SK-N-SH treated with all-trans-retinoic acid at 6 μM for 48 hours (cell line): ENCODE results near the gene RASAL2.

ENCODE experiments used
- ATAC-seq: fragments of 200-7000 bp; cut with Tn5 transposase; 3 replicates; pipeline ENCODE4 v1.9.1; 2020; ENCODE audit warnings: mild to moderate bottlenecking, moderate library complexity
- ARNTL ChIP-seq: fragments of 450-650 bp; formaldehyde crosslinking; IDR thresholded peaks from 2 replicates; pipeline ENCODE4 v1.5.0; 2020; ENCODE audit warnings: low read depth, mild to moderate bottlenecking, moderate library complexity, borderline replicate concordance
- BACH2 ChIP-seq: fragments of 250-450 bp; sonication (Bioruptor Pico); IDR thresholded peaks from 2 replicates; pipeline ENCODE4 v1.9.0; 2021; ENCODE audit warnings: mild to moderate bottlenecking, borderline replicate concordance
- CREB5 ChIP-seq: fragments of 250-450 bp; sonication (Bioruptor Pico); IDR thresholded peaks from 2 replicates; pipeline ENCODE4 v1.5.1; 2020; ENCODE audit warnings: low read depth, mild to moderate bottlenecking, moderate library complexity
- CSDC2 ChIP-seq: fragments of 250-450 bp; sonication (Bioruptor Pico); IDR thresholded peaks from 2 replicates; pipeline ENCODE4 v1.5.0; 2020; ENCODE audit warnings: mild to moderate bottlenecking, moderate library complexity
- CSRNP3 ChIP-seq: fragments of 250-450 bp; sonication (Bioruptor Pico); IDR thresholded peaks from 2 replicates; pipeline ENCODE4 v1.5.1; 2021; ENCODE audit warnings: mild to moderate bottlenecking, moderate library complexity
- ESRRG ChIP-seq: fragments of 250-450 bp; sonication (Bioruptor Pico); IDR thresholded peaks from 2 replicates; pipeline ENCODE4 v1.6.1; 2021; ENCODE audit warnings: mild to moderate bottlenecking
- GLIS3 ChIP-seq: fragments of 250-450 bp; sonication (Bioruptor Pico); IDR thresholded peaks from 2 replicates; pipeline ENCODE4 v1.5.0; 2020; ENCODE audit warnings: mild to moderate bottlenecking, moderate library complexity
- ISL1 ChIP-seq: fragments of 250-450 bp; sonication (Bioruptor Pico); IDR thresholded peaks from 2 replicates; pipeline ENCODE4 v2.1.2; 2022; ENCODE audit warnings: mild to moderate bottlenecking, moderate library complexity
- OSR1 ChIP-seq: fragments of 250-450 bp; sonication (Bioruptor Pico); IDR thresholded peaks from 2 replicates; pipeline ENCODE4 v1.8.0; 2022; ENCODE audit warnings: moderate library complexity, mild to moderate bottlenecking, inconsistent platforms
- PATZ1 ChIP-seq: fragments of 250-450 bp; sonication (Bioruptor Pico); IDR thresholded peaks from 2 replicates; pipeline ENCODE4 v1.8.0; 2020; ENCODE audit warnings: mild to moderate bottlenecking, moderate library complexity, borderline replicate concordance
- POU6F1 ChIP-seq: fragments of 250-450 bp; sonication (Bioruptor Pico); IDR thresholded peaks from 2 replicates; pipeline ENCODE4 v1.8.0; 2021; ENCODE audit warnings: low read depth, mild to moderate bottlenecking, moderate library complexity, borderline replicate concordance
- PPARA ChIP-seq: fragments of 250-450 bp; sonication (Bioruptor Pico); IDR thresholded peaks from 2 replicates; pipeline ENCODE4 v1.5.0; 2020; ENCODE audit warnings: mild to moderate bottlenecking, borderline replicate concordance
- RARB ChIP-seq: fragments of 250-450 bp; sonication (Bioruptor Pico); IDR thresholded peaks from 2 replicates; pipeline ENCODE4 v1.8.0; 2021; ENCODE audit warnings: mild to moderate bottlenecking, moderate library complexity
- SNAI2 ChIP-seq: fragments of 250-450 bp; sonication (Bioruptor Pico); IDR thresholded peaks from 2 replicates; pipeline ENCODE4 v1.5.0; 2020; ENCODE audit warnings: mild to moderate bottlenecking, moderate library complexity
- TCF4 ChIP-seq: fragments of 250-450 bp; sonication (Bioruptor Pico); IDR thresholded peaks from 2 replicates; pipeline ENCODE4 v1.8.0; 2021; ENCODE audit warnings: mild to moderate bottlenecking, moderate library complexity, borderline replicate concordance
- TOX ChIP-seq: fragments of 250-450 bp; sonication (Bioruptor Pico); IDR thresholded peaks from 2 replicates; pipeline ENCODE4 v1.8.0; 2021; ENCODE audit warnings: mild to moderate bottlenecking, moderate library complexity, borderline replicate concordance
- TSHZ2 ChIP-seq: fragments of 250-450 bp; sonication (Bioruptor Pico); IDR thresholded peaks from 2 replicates; pipeline ENCODE4 v1.5.0; 2020; ENCODE audit warnings: mild to moderate bottlenecking, moderate library complexity
- ZC3H10 ChIP-seq: fragments of 250-450 bp; sonication (Bioruptor Pico); IDR thresholded peaks from 2 replicates; pipeline ENCODE4 v1.5.1; 2021; ENCODE audit warnings: mild to moderate bottlenecking, moderate library complexity
- ZFP3 ChIP-seq: fragments of 250-450 bp; sonication (Bioruptor Pico); IDR thresholded peaks from 2 replicates; pipeline ENCODE4 v1.5.0; 2020; ENCODE audit warnings: mild to moderate bottlenecking, moderate library complexity
- ZFP30 ChIP-seq: fragments of 450-650 bp; formaldehyde crosslinking; IDR thresholded peaks from 2 replicates; pipeline ENCODE4 v1.5.0; 2022; ENCODE audit warnings: mild to moderate bottlenecking, moderate library complexity
- ZNF565 ChIP-seq: fragments of 450-650 bp; formaldehyde crosslinking; conservative IDR thresholded peaks from 2 replicates; pipeline ENCODE4 v1.5.0; 2020; ENCODE audit warnings: low read depth, mild to moderate bottlenecking, moderate library complexity
- ZNF70 ChIP-seq: fragments of 450-650 bp; formaldehyde crosslinking; IDR thresholded peaks from 2 replicates; pipeline ENCODE4 v1.5.0; 2020; ENCODE audit warnings: mild to moderate bottlenecking, moderate library complexity
- ZNF8 ChIP-seq: fragments of 450-650 bp; formaldehyde crosslinking; IDR thresholded peaks from 2 replicates; pipeline ENCODE4 v1.5.0; 2020; ENCODE audit warnings: mild to moderate bottlenecking, moderate library complexity

Gene RASAL2

GRCh38 chr1:178368208-178368607 is 274.3 kb downstream of the RASAL2 start:
- TF ChIP-seq TOX (CRISPR knock-in tag) (no peak), TSHZ2 (CRISPR knock-in tag) (no peak), ZNF565 (CRISPR knock-in tag) (no peak), ZC3H10 (CRISPR knock-in tag) (no peak), POU6F1 (CRISPR knock-in tag) (no peak), CSRNP3 (CRISPR knock-in tag) (no peak), RARB (no peak), PATZ1 (CRISPR knock-in tag) (no peak), BACH2 (CRISPR knock-in tag) (no peak), PPARA (CRISPR knock-in tag) (no peak), CREB5 (CRISPR knock-in tag) (no peak), TCF4 (CRISPR knock-in tag) (no peak), OSR1 (no peak), ZNF70 (CRISPR knock-in tag) (no peak), SNAI2 (CRISPR knock-in tag) (no peak), CSDC2 (no peak), ZFP30 (CRISPR knock-in tag) (no peak), ZNF8 (no peak), ESRRG (CRISPR knock-in tag) (no peak), ISL1 (CRISPR knock-in tag) (no peak)
- no peak for ATAC-seq

GRCh38 chr1:178371235-178371634 is 277.3 kb downstream of the RASAL2 start:
- peak; percentile 70 for ATAC-seq
- TF ChIP-seq ZFP3 (CRISPR knock-in tag) = no peak
- TF ChIP-seq ESRRG (CRISPR knock-in tag) = no peak
- no peak for TF ChIP-seq PPARA (CRISPR knock-in tag)
- no peak for TF ChIP-seq TOX (CRISPR knock-in tag)
- no peak for TF ChIP-seq ZNF8
- no peak for TF ChIP-seq RARB
- TF ChIP-seq ZC3H10 (CRISPR knock-in tag) = no peak
- TF ChIP-seq POU6F1 (CRISPR knock-in tag) = no peak
- TF ChIP-seq TSHZ2 (CRISPR knock-in tag) = no peak
- TF ChIP-seq GLIS3 (CRISPR knock-in tag) = no peak
- TF ChIP-seq ARNTL (CRISPR knock-in tag) = no peak
- no peak for TF ChIP-seq BACH2 (CRISPR knock-in tag)
- no peak for TF ChIP-seq ISL1 (CRISPR knock-in tag)
- TF ChIP-seq, all 23 proteins: peak for 0
